Stimulated activated CD8-positive, alpha-beta memory T cell treated with anti-CD3 and anti-CD28 coated beads, Interleukin-4, amount 100 ng/mL, for 48 hours (primary cell): ENCODE measurements around the gene LINC01488.

Source experiments
- DNase-seq: peaks from one replicate; pipeline ENCODE4 v3.0.0-alpha.2; 2020

LINC01488 gene

DNA sequence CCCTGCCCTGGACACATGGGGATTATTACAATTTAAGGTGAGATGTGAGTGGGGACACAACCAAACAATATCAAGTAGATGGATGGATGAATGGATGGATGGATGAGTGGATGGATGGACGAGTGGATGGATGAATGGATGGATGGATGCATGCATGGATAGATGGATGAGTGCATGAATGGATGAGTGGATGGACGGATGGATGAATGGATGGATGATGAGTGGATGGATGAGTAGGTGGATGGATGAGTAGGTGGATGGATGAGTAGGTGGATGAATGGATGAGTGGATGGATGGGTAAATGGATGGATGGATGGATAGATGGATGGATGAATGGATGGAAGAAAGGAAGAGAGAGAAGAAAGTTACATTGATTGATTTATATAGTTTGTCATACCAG lies 859 bp downstream of the LINC01488 start:
- DNase-seq: no peak

DNA sequence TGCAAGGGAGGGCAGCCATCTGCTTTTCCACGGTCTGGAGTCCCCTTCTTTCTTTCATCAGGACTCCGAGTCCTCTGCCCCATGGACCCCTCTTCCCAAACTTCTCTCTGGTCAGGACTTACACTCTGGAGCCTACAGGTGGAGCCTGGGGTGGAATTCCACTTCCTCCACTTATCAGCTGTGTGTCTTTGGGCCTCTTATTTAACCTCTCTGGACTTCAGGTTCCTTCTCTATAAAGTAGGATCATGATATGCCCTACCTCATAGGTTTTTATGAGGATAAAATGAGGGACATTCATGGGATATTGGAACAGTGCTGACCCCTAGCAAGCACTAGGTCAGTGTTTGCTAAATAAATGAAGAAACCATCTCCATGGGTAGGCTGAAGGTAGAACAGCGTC lies 1.7 kb downstream of the LINC01488 start:
- DNase-seq: no peak

DNA sequence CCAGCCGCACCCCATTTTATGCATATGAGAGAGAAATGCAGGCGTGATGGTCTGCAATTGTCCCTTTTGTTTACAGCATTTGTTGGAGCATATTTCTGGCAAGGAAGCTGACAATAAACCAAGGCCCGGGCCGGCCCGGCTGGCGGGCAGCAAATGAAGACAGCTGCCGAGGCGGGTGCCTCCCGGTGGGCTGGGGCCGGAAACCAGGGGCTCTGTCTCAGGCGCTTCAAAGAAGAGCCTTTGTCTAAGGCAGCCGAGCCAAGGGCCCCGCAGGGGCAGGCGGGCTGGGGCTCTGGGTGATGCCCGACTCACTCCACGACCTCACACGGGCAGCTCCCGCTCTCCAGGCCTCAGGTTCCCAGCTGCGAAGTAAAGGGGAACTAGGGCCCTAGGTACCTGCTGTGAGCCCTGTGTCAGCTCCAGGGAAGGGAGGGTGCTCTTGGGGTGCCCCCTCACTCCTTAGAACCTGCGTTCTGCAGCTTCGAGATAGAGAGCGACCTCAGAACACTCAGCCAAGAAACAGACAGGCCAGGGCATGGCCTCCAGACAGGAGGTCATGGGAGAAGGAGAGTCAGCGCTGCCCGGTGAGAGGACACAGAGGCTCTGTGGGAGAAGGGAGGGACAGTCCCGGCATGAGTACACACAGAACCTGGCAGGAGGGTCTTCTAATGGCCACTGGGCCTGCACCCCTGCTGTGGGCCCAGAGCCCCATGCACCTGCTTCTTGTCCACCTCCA lies 2.4 kb downstream of the LINC01488 start:
- no peak for DNase-seq

DNA sequence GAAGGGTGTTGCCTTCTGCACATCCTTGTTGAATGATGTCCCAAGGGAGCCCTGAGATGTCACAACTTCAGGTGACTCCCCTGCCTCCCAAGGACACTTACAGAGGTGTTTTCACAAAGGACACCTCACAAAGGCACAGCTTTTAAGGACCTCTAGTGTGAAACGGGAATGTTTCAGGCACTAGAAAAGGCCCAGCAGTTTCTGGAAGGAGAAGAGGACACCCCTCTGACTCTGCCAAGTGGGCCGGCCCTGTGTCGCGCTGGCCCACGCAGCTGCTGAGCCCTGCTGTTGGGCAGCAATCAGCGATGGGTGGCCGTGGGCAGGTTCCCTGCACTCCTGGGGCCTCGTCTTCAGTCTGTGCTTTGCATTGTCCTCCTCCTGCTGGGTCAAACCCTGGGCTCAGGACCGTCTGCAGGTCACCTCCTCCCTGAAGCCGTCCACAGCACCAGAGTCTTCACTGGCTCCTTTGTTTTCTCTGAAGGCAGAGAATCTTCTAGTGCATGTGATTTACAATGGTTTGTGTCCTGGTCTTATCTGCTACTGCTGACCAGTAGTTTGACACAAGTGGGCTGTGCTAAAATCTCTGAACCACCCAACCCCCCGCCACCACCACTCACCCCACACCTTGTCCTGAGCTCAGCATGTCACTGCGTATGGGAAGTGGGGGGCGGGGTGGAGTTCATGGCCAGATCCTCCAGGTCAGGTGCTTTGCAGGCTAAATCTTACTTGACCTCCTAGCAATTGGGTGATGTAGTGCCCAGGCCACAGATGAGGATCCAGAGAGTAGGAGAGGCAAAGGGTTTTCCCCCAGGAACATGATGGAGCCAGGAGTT lies 3.2 kb downstream of the LINC01488 start:
- no peak for DNase-seq

DNA sequence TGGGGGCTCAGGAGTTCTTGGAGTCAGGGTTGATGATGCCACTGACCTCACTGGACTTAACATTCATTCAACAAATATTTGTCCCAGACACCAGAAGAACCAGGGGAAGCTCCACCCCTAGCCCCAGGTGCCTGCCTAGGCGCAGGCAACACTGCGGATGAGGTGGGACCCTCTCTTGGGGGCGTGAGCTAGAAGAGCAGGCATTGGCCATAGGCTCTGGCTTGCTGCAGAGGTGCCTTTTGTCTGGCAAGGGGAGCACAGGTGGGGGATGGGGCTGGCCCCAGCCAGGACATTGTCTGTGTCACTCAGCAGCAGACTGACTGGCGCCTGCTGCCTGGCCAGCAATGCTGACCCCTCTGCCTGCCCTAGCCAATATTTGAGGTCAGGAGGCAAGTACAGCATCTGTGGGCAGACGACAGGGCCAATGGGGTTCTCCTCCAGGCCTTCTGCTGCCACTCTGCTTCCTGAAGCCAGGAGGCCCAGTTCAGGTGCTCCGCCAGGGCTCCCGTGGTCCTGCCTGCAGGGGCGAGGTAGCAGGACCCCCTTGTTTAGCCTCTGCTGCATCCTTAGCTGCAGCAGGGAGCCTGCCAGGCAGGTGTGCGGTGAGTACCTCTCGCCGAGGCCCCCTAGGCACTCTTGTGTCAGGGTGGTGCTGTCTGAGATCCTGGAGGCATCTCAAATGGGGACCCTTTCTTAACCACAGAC lies 4.0 kb downstream of the LINC01488 start:
- DNase-seq: no peak

DNA sequence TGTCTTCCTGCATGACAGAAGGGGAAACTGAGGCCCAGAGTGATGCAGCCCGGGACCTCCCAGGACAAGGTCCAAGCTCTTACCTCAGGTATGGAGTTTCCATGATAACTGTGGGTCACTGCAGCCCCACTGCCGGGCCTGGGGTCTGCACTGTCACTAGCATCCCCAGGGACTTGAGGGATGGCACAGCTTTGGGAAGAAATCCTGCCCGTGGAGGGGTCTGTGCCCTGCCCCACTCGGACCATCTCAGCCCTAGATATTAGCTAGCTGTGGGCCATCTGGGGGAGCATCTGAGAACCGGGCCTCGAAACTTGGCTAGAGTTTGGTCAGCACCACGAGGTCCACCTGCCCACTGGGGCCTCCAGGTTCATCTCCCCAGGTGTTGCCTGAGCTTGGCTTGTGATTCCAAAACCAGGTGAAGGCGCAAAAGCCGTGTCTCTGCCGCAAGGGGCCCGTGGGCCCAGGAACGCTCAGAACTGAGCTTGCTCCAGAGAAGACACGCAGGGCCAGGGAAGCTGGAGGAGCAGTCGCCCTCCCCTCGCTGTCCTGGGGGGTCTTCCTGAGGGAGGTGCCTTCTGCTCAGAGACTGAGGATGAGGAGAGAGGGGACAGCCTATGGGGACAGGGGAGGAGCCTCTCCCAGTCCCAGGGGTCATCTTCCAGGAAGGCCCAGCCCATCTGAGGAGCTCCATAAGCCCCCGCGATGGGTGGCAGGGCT lies 4.8 kb downstream of the LINC01488 start:
- no peak for DNase-seq

DNA sequence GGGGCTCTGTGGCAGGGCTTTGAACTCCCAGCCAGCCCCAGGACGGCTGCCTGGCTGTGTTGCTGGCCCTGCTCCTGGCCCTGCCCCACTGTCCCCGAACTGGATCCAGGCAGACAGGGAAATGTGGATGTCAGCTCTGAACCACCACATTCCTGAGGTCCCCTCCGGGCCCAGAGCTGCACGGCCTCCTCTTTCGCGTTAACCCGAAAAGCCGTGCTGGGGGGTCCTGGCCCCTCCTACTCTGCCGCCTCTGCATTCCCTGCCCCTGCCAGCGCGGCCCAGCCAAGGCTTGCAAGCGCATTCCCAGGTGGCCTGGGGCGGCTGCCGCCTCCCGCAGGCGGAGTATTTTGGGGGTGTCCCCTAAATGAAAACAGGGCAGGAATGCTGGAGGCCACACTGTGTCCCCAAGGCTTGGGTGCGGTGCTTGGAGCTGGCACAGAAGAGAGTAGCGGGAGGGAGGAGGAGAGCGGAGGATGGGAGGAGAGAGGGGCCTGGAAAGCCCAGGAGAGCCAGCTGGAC lies 5.4 kb downstream of the LINC01488 start:
- no peak for DNase-seq

DNA sequence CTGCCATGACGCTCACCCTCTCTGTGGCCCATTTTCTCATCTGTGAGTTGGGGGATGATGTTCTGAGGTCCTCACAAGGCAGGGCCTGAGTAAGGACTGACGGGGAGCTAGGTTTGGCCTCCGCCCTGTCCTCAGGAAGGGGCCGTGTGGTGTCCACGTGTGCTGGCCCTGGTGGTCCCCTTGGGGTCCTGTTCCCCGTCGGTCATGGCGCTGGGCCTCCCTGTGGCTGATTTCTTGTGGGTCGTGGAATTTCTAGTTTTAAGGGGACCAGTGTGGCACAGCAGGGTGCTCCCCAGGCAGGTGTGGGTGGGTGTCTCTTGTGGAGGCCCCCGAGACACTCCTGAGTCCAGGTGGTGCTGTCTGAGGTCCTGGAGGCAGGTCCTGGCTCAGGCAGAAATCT lies 5.9 kb downstream of the LINC01488 start:
- no peak for DNase-seq

DNA sequence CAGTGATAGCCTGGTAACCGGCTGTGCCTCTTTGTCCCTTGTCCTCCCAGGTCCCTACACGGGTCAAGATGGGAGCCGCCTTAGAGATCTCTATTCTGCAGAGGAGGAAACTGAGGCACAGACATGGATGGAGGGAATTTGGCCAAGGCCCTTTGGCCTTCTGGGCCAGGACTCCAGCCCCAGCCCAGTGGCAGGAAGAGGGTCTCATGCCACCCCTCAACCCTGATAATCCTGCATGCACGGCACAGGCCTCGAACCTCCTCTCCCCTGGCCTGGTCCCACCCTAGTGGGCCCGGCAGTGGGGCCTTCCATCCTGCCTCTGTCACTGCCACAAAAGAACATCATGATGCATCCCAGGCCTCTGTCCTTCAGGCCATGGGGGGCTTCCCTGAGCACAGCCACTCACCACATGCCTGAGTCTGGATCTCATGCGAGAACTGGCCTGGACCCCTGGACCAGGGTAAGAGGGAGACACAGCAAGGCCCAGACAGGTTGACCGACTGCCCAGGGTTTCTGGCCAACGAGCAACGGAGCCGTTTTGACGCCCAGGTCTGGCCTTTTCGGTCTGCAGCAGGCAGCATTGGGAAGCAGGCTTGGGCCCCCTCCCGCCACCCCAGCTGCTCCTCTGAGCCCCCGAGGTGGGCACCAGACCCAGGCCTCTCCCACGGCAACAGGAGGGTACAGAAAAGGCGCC lies 6.5 kb downstream of the LINC01488 start:
- DNase-seq: no peak

DNA sequence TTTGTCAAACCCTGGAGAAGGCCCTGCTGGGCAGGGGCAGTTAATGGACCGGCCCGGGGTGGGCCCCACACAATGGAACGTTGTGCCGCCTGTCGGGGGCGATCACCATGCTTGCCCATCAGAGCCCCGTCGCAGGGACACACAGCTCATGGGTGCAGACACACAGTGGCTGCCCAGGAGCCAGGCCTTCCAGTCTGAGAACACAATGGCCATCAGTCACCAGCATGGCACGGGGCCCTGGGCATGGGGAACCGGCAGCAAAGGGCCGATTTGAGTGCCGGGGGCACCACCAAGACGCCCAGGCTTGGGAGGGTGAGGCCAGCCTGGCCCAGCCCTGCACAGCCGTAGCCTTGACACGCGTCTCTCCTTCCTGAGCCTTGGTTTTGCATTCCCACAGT lies 7.1 kb downstream of the LINC01488 start:
- no peak for DNase-seq

DNA sequence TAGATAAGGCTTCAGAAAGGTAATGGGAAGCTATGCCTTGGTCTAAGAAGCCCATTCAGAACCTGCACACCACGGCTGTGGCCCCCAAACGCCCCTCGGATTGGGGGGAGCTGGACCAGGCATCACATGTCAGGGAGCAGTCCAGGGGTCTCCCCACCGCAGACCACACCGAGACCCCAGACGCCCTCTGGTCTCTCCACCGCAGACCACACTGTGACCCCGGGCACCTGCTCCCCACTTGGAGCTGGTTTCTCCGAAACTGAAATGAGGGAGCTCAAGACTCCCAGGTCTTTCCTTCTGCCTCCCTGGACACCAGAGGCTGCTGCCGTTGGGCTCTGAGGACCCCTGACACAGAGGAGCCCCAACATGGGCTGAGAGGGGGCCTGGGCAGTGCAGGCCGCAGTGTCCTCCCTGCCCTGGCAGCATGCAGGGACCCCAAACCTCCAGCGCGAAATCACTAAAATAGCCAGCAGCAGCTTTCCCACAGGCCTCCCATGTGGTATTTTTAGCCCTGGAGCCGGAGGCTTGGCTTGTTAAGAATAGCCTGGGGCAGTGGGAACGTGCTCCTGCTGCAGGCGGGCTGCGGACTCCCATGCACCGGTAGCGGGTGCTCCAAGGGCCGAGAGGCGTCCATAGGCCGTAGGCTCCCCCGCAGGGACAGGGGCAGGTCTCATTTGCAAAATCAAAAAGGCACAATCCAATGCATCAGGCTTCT lies 7.7 kb downstream of the LINC01488 start:
- DNase-seq: no peak

DNA sequence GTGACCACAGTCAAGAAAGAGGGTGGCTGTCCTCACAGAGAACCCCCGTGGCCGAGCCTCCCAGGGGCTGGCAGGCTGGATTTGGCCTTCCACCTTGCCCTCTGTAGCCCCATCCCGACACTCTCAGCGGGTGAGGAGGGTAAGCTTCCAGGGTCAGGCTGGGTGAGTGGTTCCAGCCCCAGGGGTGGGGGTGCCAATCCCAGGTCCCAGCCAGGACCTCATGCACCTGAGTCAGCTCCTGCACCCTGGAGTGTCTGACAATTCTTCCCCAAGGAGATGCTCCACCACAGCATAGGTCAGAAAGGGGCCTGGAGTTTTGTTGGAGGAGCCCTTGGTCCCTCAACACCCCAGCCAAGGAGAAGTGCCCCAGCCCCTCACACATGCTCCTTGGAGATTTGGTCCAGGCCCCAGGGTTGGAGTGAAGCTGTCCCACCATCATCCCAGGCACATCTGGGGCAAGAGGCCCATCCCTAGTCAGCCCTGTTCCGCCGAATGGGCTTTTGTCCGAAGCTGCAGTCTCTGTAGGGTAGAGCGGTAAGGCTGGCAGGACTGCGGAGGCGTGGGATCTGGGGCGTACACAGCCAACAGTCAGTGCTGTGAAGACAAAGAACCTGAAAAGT lies 8.4 kb downstream of the LINC01488 start:
- no peak for DNase-seq

DNA sequence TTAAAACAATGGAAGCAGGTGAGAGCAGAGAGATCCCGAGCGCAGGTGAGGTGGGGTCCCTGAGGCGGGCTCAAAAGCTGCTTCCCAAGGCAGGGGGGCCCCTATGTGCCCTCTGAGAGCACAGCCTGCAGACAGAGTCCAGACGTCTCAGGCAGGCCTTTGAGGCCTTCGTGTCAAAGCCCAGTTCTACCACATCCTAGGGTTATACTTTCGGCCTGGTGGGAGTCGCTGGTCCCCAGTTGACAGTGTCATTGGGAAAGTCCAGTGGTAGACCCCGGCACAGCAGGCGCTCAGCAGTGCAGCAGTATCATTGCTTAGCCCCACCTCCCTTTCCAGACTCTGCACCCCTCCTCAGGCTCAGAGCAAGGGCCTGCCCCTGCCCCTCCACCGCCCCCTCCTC lies 9.1 kb downstream of the LINC01488 start:
- DNase-seq: no peak

DNA sequence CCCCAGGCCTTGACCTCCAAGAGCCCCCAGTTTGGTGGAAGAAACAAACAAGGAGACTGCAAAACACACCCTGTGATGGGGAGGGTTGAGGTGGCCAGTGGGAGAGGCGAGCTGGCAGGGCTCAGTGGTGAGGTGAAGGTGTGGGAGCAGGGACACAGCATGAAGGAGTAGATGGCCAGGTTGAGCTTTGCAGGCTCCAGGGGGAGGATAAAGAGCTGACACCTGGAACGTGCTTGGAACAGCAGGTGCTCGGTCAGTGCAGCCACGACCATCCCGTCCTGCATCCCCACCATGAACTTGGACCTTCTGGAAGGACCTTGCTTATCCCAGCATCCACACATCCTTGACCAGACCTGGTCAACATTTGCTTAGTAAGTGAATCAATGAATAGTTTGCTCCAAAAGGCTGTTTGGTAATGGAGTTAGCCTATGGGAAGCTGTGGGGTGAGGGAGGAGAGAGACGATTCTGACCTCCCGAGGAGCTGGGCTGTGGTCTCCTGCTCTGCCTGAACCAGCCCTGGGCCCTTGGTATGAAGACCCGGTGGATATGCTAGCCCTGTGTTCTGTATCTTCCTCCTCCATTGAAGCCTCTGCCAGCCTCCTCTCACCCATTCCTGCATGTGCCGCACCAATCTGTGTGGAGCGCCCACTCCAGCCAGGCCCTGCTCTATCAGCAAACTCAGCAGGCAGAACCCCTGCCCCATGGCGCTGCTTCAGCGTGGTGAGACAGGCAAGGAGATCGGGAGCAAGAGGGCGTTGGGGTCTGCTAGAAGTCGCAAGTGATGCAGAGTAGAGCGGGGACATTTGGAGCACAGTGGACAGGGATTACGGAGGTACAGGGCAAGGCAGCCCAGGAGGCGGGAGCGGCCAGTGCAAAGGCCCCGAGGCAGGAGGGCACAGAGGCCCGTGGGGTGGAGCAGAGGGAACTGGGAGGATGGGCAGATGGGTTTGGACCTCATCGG lies 9.9 kb downstream of the LINC01488 start:
- no peak for DNase-seq

DNA sequence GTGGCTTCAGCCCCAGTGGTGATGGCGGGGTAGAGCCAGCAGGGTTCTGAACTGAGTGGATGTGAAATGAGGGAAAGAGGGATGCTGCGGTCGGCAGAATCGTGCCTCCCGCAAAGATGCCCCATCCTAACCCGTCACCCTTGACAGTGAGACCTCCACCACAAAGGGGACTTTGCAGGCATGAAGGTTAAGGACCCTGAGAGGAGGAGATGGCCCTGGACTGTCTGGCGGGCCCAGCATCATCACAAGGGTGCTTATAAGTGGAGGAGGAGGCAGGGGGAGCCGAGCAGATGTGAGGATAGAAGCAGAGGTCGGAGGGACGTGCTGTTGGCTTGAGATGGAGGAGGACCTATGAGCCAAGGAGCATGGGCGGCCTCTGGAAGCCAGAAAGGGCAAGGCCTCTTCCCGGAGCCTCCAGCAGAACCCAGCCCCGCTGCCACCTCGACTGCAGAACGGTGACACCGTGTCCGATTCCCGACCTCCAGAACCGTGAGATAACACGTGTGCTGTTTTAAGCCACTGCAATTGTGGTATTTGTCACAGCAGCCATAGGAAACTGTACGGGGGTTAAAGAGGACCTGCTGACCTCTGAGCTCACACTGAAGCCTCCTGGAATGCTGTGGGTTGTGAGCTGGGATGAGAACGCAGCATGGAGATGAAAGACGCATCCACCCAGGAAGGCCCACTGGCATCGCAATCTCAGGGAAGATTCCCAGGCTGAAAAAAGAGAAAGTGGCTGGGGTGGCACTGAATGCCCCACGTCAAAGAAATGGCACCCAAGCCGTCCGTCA lies 10.9 kb downstream of the LINC01488 start:
- DNase-seq: no peak

DNA sequence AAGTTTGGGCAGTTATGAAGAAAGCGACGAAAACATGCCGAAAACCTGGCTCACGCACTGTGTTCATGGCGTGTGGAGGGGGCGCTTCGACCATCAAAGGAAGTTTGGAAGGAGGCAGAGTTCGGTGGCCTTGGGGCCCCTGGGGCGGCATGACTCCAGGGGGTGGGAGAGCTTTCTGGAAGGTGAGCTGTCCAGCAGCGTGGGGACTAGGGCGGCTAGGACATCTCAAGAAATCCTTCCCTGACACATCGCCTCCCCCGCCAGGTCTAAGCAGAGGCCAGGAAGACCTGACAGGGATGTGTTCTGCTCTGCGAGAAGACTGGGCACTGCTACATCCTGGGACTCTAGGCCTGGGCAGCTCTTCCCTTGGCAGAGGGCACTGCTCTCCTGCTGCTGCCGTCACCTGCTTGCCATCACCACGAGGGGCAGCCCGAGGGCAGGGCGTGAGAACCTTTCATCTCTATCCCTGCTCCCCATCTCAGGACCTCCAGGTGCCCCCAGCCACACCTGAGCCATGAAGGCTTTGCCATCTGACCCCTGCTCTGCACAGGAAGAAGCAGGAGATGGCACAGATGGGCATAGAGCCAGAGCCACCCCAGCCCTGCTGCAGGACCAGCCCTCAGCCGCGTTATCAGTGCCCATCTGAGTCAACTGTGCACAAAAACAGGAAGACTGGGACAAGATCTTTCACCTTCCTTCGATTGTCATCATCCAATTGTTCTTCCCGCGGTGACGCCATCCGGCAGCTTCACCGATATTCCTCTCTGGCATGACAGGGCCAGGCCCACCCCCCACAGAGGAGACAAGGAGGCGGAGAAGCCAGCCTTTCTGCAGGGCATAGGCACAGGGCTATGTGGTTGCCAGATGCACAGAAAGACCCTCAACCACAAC lies 12.7 kb downstream of the LINC01488 start:
- no peak for DNase-seq

DNA sequence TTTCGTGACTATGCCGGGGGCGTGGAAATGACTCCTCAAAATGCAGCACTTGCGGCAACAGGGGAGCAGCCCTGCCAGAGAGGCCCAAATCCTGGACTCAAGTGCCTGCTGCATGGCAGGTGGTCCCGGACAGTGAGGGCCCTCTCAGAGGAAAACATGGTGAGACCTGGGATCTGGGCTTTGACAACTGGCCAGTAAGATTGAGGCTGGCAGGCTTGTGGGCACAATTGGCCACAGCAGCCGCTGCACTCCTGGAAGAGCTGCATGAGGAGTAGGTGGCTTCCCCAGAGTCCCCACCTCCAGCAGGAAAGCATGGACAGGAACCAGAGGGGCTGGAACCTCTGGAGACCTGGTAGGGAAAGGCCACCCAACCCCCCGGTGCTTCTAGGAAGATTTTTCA lies 13.4 kb downstream of the LINC01488 start:
- DNase-seq: no peak
